ENCODE data around the gene LSM10.

DNA sequence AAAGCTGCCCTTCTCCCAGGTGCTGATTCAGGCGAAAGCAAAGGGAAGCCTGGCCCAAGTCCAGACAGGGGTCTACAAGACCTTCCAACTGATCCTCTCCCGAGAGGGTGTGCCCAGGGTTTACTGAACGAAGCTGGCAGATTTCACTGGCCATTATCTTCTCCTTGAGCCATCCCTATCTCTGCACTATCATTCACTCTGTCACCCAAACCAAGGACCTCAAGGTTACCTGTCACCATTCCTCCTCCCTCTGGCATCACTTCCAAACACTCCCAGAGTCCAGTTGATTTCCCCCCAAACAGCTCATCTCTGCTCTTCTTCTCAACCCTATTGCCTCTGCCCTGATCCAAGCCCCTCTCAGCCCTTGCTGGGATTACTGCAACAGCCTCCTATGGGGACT, 16.9 kb downstream of the LSM10 start:
- TF ChIP-seq, protein P1, sequence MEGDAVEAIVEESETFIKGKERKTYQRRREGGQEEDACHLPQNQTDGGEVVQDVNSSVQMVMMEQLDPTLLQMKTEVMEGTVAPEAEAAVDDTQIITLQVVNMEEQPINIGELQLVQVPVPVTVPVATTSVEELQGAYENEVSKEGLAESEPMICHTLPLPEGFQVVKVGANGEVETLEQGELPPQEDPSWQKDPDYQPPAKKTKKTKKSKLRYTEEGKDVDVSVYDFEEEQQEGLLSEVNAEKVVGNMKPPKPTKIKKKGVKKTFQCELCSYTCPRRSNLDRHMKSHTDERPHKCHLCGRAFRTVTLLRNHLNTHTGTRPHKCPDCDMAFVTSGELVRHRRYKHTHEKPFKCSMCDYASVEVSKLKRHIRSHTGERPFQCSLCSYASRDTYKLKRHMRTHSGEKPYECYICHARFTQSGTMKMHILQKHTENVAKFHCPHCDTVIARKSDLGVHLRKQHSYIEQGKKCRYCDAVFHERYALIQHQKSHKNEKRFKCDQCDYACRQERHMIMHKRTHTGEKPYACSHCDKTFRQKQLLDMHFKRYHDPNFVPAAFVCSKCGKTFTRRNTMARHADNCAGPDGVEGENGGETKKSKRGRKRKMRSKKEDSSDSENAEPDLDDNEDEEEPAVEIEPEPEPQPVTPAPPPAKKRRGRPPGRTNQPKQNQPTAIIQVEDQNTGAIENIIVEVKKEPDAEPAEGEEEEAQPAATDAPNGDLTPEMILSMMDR (conservative IDR thresholded peaks at IDR 0.05; ENCODE audit: low read depth in 2 of 2) = no peak
- TF ChIP-seq EZH2phosphoT487 (IDR thresholded peaks at IDR 0.05; ENCODE audit: unreplicated experiment) (no peak), ZNF331 (CRISPR knock-in tag; IDR thresholded peaks at IDR 0.05; ENCODE audit: low read depth) (no peak)
- TF ChIP-seq, protein P2, sequence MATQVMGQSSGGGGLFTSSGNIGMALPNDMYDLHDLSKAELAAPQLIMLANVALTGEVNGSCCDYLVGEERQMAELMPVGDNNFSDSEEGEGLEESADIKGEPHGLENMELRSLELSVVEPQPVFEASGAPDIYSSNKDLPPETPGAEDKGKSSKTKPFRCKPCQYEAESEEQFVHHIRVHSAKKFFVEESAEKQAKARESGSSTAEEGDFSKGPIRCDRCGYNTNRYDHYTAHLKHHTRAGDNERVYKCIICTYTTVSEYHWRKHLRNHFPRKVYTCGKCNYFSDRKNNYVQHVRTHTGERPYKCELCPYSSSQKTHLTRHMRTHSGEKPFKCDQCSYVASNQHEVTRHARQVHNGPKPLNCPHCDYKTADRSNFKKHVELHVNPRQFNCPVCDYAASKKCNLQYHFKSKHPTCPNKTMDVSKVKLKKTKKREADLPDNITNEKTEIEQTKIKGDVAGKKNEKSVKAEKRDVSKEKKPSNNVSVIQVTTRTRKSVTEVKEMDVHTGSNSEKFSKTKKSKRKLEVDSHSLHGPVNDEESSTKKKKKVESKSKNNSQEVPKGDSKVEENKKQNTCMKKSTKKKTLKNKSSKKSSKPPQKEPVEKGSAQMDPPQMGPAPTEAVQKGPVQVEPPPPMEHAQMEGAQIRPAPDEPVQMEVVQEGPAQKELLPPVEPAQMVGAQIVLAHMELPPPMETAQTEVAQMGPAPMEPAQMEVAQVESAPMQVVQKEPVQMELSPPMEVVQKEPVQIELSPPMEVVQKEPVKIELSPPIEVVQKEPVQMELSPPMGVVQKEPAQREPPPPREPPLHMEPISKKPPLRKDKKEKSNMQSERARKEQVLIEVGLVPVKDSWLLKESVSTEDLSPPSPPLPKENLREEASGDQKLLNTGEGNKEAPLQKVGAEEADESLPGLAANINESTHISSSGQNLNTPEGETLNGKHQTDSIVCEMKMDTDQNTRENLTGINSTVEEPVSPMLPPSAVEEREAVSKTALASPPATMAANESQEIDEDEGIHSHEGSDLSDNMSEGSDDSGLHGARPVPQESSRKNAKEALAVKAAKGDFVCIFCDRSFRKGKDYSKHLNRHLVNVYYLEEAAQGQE (IDR thresholded peaks at IDR 0.05; ENCODE audit: unreplicated experiment) = no peak

Measured in GM23338 (cell line).